GM19438 (cell line): Measurements from ENCODE around the gene SYNPO2L.

Experiments
- ATAC-seq: cut with Tn5 transposase; IDR thresholded peaks from one replicate; pipeline ENCODE4 v1.9.1; 2021; ENCODE audit warnings: low read depth; ENCODE audit not compliant: unreplicated experiment

The SYNPO2L gene

DNA sequence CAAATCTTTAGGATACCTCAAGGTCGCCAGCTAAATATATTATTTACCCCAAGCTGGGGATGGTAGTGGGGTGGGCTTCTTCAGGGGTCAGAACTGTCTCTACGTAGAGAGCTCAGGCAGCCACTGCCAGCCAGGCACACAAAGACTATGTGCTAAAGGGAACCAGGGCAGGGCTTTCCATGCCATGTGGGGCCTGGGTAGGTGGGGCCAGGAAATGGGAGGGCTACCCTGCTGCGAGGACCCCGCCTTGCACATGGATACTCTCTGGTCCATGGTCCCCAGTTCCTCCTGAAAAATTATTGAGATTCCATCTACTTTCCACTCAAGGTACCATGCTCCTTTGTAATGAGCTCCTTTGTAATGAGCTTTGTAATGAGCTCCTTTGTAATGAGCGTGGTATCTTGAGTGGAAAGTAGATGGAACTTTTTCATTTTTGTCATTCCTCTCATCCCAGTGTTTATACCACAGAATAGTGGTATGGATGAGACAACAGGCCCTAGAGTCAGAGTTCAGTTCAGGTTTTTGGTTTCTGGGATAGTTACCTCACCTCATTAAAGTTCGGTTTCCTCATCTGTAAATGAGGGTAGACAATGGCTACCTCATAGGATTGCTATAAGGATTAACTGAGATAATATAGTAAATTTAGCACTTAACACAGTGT is 5.8 kb downstream of the SYNPO2L start:
- ATAC-seq, result no peak

DNA sequence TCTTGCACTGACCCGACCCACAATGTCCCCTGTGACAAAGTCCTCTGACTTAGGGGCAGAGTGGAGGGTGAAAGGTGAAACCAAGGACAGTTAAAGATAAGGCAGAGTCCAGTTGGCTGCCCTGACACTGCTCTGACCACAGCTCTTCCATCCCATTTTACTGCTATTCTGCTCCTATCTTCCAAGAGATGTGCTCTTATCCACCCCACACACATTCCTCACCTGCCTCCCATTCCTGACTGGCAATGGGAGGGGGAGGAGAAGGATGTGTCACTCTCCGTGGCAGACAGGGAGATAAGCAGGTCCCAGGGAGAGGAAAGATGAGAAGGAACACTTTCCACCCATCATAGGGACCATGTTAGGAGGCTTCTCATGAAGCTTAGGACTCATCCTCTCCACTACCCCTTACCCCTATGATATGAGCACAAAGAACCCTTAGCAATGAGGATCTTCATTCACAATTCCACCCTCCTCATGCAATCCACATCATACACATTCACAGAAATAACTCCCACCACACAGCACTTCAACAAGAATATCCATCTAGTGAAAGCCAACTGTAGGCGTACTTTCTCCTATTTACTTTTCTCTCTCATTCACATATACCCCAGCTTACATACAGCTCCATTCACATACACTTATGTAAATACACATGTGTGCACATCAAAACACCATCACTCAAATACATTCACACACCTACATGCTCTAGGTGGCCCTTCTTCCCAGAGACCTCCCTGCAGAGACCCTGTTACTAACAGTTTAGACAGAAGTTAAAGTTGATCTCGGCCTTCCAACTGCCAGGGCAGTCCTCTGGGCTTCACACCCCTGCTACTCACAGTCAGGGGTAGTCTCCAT is 6.6 kb downstream of the SYNPO2L start:
- no peak for ATAC-seq

DNA sequence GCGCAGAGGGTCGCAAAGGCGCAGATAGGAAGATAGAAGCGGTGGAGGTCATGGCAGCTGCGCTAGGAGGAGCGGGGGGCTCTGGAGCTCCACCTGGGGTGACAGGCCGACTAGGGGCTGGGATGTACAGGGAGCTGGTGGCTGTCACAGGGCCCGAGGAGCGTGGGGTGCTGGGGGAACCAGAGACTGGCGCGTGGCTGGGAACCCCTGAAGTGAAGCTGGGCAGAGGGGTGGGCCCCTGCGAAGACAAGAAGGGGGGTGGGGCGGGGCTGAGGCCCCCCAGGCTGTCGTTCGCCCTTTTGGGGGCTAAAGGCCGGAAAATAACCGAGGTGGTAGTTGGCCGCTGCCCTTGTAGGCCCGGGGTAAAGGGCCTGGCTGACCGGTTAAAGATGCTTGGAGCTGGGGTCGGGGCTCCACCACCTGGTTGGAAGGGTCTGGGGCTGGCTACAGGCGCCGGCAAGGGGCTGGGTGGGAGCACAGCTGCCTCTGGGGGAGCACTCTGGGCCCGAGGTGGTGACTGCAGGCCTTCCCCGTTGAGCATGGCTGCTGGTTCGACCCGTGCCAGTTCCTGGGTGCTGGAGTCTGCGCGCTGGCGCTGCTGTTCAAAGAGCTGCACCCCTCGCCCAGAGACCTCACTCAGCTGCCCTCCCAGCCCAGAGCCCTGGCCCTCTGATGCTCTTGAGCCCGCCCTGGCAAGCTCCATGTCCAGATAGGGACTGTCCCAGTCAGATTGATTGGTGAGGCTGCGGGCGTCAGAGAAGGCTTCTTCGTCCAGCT is 7.8 kb downstream of the SYNPO2L start:
- ATAC-seq, result no peak

DNA sequence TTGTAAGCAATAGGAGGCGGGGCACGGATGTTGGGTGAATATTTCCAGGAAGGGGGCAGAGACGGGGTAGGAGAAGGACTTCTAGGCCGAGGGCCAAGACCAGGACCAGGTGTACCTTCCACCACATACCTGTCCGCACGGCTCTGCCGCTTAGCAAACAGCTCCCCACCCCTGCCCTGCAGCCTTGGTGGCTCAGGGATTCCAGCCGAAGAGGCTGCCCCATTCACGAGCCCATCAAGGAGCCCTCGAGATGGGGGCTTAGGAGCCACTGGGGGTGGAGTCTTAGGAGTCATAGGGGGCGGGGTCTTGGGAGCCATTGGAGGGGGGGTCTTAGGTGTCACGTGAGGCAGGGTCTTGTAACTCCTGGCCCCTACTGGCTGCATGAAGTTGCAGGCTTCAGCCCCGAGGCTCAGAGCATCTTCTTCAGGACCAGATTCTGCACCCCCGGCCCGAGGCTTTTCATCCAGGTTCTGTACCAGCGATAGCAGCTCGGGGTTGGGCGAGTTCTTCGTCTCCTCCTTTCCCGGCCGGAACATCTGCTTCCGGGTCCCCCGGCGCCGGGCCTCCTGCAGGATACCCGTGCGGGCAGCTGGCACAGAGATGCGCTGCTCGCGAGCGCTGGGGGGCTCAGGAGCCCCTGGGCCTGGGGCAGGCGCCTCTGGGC is 8.5 kb downstream of the SYNPO2L start:
- ATAC-seq, result no peak

DNA sequence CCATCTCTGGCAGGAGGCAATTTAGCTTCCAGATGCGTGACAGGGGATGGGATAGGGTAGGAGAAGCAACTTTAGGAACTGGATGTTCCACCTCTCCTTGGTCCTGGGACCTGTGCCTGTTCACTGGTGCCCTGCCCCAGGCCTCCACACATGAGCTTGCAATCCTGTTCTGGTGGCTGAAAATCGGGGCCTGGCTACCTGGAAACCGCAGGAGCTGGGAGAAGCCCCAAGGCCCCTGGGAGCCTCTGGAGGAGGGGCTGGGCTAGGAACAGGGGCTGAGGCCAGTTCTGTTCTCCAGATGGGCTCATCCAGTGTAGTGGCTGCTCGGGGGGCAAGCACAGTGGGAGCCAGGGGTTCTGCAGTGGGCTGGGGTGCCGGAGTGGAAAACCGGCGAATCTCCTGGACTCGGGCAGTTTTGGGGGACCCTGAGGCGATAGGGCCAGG is 9.2 kb downstream of the SYNPO2L start:
- ATAC-seq, result no peak

DNA sequence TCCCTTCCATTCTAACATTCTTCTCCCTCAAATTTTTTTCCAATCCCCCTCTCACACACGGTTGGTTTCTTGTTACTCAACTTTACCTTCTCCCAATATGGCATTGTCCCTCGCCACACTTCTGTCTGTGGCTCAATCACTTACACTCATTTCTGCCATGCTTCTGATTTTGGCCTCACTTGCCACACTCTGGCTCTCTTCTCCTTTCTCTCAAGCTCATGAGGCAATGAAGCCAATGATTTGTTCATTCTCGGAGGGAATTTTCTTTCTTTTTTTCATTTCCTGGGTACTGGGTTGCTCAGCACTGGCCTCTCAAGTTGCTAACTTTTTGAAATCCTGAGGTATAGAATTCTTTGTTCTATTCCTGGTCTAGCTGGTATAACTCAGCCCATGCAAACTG is 10.6 kb downstream of the SYNPO2L start:
- ATAC-seq, result no peak

DNA sequence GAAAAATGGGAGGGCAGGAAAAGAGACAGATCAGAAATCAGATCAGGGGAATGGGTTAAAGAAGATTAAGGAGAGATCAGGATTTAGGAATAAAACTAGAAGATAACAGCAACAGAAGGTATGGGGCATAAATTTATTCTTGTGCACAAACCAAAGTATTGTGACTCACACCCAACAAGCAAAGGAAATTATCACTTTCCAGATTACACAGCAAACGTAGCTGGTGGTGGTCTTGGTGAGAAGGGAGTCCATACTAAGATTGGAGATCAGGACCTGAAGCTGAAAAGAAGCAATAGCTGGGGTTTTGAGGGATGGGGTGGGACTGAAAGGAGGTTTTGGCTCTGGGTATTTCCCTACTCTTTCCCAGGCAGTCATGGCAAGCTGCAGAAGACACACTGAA is 11.1 kb downstream of the SYNPO2L start:
- ATAC-seq, result no peak

DNA sequence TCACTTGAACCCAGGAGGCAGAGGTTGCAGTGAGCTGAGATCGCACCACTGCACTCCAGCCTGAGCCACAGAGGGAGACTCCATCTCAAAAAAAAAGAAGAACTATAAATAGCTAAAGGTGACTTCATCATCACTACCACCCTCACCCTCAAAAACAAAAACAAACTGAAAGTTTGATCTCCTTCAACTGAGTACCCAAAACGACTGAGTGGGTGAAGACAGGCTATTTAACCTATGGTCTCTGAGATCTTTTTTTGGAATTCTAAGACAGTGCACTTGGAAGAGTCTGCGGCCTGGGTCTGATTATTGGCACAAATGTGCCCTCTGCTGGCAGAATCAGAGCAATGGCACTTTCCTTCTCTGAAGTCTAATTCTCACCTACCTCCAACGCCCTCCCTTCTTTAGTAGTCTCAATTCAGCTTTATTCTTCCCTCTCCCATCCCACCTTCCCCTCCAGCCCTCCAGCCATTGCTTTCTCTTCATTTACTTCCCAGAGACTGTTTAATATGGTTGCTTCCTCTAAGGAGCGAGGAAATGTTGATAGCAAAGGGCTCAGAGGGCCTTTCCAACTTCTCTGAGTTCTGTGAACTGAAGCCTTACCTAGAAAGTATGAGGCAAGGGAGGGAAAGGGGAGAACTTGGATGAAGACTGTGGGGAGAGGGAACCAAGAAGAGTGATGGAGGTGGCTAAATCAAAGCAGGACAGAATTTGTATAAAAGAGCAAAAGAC is 11.7 kb downstream of the SYNPO2L start:
- no peak for ATAC-seq

DNA sequence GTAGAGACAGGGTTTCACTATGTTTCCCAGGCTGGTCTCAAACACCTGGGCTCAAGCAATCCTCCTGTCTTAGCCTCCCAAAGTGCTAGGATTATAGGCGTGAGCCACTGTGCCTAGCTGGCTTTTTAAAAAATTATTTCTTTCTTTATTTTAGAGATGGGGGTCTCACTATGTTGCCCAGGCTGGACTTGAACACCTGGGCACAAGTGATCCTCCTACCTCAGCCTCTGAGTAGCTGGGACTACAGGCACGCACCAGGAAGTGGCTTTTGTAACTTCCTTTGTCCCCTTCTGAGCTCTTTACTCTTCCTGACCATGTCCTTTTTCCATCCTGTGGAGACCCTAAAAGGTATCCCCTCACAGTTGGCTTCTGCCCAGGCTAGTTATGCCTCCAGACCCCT is 12.5 kb downstream of the SYNPO2L start:
- no peak for ATAC-seq

DNA sequence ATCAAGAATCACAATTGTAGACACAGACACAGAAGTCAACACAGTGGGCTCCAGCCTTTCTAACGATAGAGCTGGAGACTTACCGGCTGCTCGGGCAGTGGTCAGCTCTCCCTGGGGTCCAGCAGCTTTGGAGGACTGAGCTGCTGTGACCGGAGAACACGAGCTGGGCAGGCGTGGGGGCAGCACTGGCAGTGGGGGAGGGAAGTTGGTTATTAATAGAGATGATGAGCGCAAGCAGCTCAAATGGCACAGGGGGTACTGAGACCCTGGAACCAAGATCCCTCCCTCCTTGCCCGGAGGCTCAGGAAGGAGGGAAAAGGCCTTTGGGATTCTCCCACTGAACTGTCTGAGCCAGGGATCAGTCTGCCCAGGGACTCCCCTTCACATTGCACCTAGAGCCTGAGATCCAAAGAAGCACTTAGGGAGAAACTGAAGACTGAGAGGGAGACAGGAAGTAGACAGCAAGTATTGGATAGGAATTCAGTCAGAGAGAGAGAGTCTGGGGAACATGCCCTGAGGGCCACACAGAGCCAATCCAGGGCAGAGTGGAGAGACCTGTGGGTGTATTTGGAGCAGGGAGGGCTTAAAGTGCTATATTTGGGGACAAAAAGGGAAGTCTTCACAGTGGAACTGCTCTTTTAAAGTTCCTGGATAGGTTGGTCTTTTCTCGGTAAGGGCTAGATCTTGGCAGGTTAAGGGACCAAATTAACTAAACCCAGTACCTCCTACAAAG is 14.3 kb downstream of the SYNPO2L start, which contains the start of gene MYOZ1:
TSS of gene MYOZ1 (minus strand) at position 147 of the 733 bp plus-strand sequence. CDS start 1,457 bp downstream, outside the sequence.
- ATAC-seq, result no peak

DNA sequence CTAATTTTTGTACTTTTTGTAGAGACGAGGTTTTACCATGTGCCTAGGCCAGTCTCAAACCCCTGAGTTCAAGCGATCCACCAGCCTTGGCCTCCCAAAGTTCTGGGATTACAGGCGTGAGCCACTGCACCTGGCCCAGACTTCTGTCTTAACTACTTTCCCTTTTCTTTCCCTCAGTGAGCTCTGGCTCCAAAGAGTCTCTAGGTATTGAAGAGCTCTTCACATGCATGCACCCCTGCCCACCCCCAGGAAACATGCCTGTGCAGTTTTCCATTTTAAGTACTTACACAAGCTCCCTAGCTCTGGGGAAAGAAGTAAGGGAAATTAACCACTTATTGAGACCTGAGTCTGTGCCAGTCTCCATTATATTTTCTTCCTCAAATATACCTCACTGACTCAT is 16.5 kb downstream of the SYNPO2L start:
- ATAC-seq, result no peak

DNA sequence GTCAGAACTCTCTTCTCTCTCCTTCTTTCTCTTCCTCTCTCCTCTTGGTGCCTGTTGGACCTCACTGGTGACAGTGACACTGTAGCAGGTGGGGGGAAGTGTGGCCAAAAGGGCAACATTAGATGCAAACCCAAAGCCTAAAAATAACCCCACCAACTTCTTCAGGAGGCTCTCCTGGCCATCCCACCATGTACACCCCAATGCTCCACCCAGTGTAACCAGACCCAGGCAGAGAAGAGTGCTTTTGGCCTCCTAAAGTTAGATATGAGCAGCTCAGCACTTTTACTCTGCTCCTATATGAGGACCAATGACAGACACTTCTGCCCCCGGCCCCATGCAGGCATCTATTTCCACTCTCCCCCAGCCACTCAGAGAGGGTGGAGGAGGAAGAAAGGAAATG is 20.0 kb downstream of the SYNPO2L start:
- no peak for ATAC-seq

DNA sequence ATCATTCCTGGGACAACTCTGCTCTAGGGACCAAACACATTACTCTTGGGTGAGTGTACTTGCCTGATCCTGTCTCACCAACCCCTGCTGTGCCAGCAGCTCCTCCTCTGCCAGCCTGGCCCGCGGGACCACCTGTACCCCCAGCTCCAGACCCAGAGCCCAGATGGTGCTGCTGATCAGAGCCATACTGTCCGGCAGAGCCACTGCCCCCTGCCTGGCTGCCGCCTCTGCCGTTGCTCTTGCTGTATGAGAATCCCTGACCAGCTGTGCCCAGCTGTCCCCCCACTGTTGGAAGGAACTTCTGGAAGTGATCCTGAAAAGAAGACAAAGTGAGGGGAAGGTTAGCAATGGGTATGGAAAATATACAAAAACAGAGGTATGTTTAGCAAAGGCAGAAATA is 21.4 kb downstream of the SYNPO2L start:
- ATAC-seq, result no peak

DNA sequence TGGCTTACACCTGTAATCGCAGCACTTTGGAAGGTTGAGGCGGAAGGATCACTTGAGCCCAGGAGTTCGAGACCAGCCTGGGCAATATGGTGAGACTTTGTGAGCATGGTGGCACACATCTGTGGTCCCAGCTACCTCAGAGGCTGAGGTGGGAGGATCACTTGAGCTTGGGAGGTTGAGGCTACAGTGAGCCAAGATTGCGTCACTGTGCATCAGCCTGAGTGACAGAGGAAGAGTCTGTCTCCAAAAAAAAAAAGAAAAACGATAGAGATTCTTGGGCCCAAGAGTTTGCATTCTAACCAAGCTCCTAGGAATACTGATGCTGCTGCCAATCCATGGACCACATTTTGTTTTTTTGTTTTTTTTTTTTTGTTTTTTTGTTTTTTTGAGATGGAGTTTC is 26.7 kb downstream of the SYNPO2L start:
- no peak for ATAC-seq

DNA sequence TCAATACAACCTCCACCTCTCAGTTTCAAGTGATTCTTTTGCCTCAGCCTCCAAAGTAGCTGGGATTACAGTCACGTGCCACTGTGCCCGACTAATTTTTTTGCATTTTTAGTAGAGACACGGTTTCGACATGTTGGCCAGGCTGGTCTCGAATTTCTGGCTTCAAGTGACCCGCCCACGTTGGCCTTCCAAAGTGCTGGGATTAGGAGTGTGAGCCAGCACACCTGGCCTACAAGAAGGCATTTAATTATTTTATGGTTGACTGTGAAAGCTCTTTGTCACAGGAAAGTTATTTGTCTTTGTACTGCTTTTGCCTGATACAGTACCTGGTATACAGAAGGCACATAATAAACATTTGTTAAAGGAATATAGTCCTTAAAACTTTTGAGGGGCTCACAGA is 27.4 kb downstream of the SYNPO2L start:
- ATAC-seq, result no peak

DNA sequence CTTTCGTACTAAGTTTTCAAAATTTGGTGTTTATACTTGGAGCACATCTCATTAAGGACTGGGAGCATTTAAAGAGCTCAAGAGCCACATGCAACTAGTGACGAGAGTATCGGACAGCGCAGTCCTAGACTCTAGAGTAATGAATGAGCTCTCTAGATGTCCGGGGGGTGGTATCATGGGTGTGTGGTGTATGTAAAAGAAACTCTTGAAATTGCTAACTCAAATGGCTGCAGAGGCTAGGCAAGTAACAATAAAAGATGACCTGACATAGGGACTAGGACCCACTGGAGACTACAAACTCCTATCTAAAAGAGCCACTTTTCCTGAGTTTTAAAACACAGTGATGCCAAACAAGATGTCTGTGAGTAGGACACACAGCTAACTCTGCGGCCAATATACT is 28.5 kb downstream of the SYNPO2L start:
- ATAC-seq, result no peak

DNA sequence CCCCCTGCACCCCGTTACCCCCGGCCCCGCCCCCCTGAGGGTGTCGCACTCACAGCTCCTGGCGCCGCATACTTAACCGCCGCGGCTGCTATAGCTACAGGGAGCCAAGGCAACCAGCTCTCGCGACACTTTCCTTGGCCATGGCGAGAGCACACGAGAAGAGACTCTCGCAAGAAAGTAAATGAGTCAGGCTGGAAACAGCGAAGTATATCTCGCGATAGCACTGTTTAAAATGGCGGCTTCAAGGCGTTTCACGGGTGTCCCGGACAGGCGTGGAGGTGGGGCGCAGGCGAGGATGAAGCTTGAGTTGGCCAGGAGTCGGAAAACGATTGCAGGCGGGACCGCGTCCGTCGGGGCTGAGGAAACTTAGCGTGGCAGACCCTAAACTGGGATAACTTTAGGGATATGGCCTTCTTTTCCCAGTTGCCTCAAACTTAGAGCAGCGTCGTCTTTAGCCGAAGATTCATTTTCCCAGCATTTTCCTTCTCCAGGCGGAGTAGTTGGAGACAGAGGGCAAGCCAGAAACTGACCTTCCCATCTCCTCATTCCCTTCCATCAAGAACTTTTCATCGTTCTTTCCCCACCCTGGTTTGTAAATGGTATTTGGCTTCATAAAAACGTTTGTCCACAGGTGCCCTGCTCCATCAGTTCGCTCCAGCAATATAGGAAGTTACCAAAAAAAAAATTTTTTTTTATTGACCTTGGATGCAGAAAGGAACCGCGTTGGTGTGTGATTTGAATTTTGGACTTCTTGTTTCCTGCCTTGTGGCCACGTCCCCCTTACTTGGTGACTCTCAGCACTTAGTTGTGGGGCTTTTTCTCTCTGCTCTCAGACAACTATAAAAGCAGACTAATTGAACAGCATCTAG is 29.7 kb downstream of the SYNPO2L start:
- ATAC-seq, result peak; percentile 96
